Measurements from ENCODE around the gene WRAP73. TPM values are rescaled to one million over a fixed set of nuclear protein-coding genes. Genes with fewer than 3 reads are reported as not detected.

The WRAP73 gene, protein sequence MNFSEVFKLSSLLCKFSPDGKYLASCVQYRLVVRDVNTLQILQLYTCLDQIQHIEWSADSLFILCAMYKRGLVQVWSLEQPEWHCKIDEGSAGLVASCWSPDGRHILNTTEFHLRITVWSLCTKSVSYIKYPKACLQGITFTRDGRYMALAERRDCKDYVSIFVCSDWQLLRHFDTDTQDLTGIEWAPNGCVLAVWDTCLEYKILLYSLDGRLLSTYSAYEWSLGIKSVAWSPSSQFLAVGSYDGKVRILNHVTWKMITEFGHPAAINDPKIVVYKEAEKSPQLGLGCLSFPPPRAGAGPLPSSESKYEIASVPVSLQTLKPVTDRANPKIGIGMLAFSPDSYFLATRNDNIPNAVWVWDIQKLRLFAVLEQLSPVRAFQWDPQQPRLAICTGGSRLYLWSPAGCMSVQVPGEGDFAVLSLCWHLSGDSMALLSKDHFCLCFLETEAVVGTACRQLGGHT
- 14.2 to 21.5 TPM (median 19.2 TPM) in 5 replicates for total RNA-seq (2022; extraction: Qiagen RNA extraction; ENCODE audit: low read depth)

DNA sequence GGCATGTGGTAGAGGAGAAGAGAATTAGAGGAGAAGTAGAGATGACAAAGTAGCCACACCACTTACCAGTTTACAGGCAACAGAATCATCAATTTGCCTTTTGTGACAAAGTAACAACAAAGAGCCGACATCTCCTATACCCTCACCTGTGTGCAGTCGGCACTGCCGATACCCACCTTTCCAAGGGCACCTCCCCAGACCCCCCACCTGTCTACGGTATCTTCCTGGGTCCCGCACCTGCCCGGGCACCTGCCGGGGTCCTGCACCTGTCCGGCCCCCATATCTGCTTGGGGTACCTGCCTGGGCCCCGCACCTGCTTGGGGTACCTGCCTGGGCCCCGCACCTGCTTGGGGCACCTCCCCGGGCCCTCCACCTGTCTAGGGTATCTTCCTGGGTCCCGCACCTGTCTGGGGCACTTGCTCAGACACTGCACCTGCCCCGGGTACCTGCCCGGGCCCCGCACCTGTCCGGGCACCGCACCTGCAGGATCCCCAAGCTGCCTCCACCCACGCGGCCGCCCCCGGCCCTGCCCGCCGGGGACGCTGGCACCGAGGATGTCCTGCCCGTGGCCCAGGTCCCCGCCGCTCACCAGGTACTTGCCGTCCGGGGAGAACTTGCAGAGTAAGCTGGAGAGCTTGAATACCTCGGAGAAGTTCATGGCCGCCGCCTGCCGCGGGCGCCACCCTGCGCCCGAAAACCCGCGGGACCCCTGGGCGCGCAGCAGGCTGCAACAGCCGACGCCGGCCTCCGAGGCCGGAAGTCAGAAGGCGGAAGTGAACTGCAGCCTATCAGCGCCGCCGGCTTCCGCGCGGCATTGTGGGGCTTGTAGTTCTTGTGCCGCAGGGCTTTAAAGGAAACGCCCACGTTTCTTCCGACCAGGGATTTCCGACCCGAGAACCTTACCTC, at the start of gene WRAP73:
WRAP73 (minus strand) TSS at position 762 of the 906 bp plus-strand sequence; CDS start at position 658, 104 bp downstream.

DNA sequence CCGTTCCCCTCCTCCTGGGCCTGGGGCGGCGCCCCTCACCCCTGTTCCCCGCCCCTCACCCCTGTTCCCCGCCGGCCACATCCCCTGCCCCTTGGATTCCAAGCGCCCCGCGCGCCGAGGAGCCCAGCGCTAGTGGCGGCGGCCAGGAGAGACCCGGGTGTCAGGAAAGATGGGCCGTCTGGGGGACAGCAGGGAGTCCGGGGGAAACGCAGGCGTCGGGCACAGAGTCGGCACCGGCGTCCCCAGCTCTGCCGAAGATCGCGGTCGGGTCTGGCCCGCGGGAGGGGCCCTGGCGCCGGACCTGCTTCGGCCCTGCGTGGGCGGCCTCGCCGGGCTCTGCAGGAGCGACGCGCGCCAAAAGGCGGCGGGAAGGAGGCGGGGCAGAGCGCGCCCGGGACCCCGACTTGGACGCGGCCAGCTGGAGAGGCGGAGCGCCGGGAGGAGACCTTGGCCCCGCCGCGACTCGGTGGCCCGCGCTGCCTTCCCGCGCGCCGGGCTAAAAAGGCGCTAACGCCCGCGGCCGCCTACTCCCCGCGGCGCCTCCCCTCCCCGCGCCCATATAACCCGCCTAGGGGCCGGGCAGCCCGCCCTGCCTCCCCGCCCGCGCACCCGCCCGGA, 2.1 kb upstream of the WRAP73 start, which contains the start of gene TP73:
TP73 (plus strand) TSS at position 587 of the 618 bp plus-strand sequence. CDS start 29,850 bp downstream, outside the sequence.

DNA sequence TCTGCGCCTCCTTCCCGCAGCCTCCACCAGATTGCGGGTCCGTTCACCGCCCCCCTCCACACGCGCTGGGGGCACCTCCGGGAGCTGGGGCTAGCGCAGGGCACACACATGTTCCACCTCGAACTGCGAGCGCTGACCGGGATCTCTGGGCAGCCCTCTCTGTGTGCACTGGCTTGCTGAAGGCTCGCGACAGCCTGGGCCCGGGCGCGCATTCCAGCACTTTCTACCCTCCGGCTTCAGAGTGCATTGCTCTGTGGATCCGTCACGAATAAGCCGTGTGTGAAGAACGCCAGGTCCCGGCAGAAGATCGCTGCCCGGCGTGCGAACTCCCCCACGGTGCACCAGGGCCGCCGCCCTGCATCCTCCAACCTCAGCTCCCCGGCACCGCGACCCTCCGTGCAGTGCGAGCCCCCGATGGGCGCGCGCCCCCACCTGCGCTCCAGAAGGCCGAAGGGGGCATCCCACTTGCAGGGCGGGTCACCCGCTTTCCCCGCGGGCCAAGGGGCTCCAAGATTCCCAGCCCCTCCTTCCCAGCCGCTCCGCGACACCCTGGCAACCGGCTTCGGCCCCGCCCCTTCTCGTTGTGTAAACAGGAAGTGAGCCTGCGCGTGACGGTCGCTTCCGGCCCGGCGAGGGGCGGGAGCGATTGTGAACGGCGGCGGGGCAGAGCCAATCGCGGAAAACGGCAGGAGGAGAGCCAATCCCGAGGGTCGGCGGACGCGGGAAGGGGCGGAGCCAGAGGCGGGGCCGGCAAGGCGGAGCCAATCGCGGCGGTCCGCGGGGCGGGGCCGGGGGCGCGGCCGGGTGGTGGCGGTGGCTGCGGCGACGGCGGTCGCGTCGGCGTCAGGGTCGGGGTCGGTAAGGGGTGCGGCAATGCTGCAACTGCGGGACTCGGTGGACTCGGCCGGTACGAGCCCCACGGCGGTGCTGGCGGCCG, 25.4 kb downstream of the WRAP73 start, which contains the start of gene TPRG1L:
TPRG1L (plus strand) TSS at position 816 of the 937 bp plus-strand sequence; CDS start at position 874, 58 bp downstream.

DNA sequence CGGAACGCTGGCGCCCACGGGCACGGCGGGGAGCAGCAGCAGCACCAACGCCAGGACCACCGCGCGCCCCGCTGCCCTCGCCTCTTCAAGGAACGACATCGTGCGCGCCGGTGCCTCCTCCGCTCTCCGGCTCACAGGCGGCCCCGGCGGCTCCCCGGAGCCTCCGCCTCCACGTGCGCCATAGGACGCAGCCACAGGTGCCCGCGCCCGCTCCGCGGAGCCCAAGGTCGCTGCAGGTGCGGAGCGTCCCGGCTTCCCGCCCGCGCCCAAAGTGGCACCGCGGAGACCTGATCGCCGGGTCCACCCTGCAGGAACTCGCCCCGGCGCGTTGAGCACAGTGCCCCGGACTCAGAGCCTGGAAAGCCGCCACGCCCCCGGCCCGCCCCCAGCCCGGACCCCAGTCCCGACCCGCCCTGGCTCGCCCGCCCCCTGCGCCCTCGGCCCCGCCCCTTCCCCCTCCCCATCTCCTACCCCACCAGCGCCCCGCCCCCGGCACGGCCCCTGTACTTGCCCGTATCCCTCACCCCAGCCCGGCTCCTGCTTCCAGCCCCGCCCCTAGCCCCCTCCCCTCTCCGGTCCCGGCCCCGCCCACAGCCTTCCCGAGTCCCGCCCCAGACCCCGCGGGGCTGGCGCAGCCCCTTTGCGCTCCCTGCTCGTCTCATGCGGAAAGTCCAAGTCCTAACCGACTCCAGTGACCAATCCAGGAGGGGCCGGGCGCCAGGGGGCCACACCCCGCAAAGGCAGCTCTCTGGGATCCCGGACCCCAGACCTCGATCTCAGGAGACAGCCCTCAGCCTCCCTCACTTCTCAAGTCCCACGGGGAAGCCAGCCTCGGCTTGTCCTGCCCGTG, 38.5 kb downstream of the WRAP73 start, which contains the start of gene MEGF6:
MEGF6 (minus strand) TSS at position 339 of the 850 bp plus-strand sequence; CDS start at position 99, 240 bp downstream.

Other genes with a start within 250 kb of the WRAP73 start
- 3.5 to 5.8 TPM (median 5.1 TPM) in 5 replicates for gene ARHGEF16, start 195.4 kb downstream of the WRAP73 start, total RNA-seq (2022; extraction: Qiagen RNA extraction; ENCODE audit: low read depth)
- gene MEGF6, start 38.6 kb downstream of the WRAP73 start, total RNA-seq (2022; extraction: Qiagen RNA extraction; ENCODE audit: low read depth), result 10.3 to 14.1 TPM (median 13.1 TPM) in 5 replicates
- 23.9 to 27.8 TPM (median 26.6 TPM) in 5 replicates for gene TPRG1L, start 25.1 kb downstream of the WRAP73 start, total RNA-seq (2022; extraction: Qiagen RNA extraction; ENCODE audit: low read depth)
- gene TP73, start 2.4 kb upstream of the WRAP73 start, total RNA-seq (2022; extraction: Qiagen RNA extraction; ENCODE audit: low read depth), result 0.37 to 0.63 TPM (median 0.58 TPM) in 5 replicates
- not detected in 5 replicates for gene CCDC27, start 102.3 kb upstream of the WRAP73 start, total RNA-seq (2022; extraction: Qiagen RNA extraction; ENCODE audit: low read depth)
- gene SMIM1, start 122.6 kb upstream of the WRAP73 start, total RNA-seq (2022; extraction: Qiagen RNA extraction; ENCODE audit: low read depth), result 0.74 to 2.5 TPM (median 1.1 TPM) in 5 replicates
- 28.6 to 36.7 TPM (median 35.9 TPM) in 5 replicates for gene LRRC47, start 146.4 kb upstream of the WRAP73 start, total RNA-seq (2022; extraction: Qiagen RNA extraction; ENCODE audit: low read depth)
- 11.8 to 21.4 TPM (median 18.3 TPM) in 5 replicates for gene CEP104, start 207.1 kb upstream of the WRAP73 start, total RNA-seq (2022; extraction: Qiagen RNA extraction; ENCODE audit: low read depth)
- 3.0 to 4.3 TPM (median 3.7 TPM) in 5 replicates for gene DFFB, start 207.4 kb upstream of the WRAP73 start, total RNA-seq (2022; extraction: Qiagen RNA extraction; ENCODE audit: low read depth)

All from A549 treated with DMSO at 1 μM for 4 hours (cell line).